ENCODE results near the gene ARMC2.

The ARMC2 gene

GRCh38 chr6:109019911-109020310, 171.7 kb downstream of the ARMC2 start:
- DNase-seq (ENCODE audit: low read depth), result no peak

- DNase-seq (ENCODE audit: low read depth), result no peak
Observed at GRCh38 chr6:109021870-109022269, 173.6 kb downstream of the ARMC2 start.

DNA sequence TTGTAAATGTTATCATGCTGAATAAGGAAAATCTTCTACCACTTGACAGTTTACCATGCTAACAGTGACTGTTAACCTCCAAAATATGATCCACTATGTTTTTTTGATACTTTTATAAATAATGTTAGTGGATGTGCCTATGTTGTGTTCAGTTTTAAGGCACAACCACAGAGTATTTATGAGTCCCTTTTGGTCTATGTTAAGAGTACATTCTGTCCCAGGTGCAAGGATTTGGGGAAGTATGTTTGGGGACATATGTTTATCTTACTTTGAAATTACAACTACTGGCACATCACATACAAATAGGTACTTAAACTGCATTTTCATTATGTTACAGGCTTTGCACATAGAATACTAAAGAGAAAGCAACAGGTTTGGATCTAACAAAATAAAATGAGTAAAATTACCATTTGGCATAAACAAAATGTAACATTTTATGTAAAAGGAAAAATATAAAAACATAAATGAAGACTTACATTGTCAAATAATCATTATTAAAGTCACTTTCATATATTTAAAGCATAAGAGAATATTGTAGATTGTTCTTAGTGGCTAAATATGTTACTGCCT, 175.2 kb downstream of the ARMC2 start:
- no peak for DNase-seq (ENCODE audit: low read depth)
